Breast epithelium (tissue), 4 donors: Measurements from ENCODE around the gene ZNF184. TPM values are rescaled to one million over a fixed set of nuclear protein-coding genes. Genes with fewer than 3 reads are reported as not detected.
"Not testable (repeated sequence)": the region's sequence is repeated elsewhere in the genome, so short reads cannot be mapped to it uniquely, and the experiment has no call there.

Experiments
- DNase-seq, 2 donors: peaks; one replicate each; pipeline ENCODE4 v3.0.0-alpha.2; 2019; ENCODE audit warnings: low spot score in 2 of 2
- H3K27ac ChIP-seq, 2 donors: fragments of 200-600 bp; sonication (generic) in 1 of 2; one replicate each; pipeline ENCODE4 v1.5.1; 2016 to 2019; ENCODE audit warnings: mild to moderate bottlenecking in 1 of 2
- H3K27me3 ChIP-seq, 2 donors: fragments of 200-600 bp; sonication (generic) in 1 of 2; one replicate each; pipeline versions ENCODE4 v1.5.1 to v1.6.0; 2017 to 2019; ENCODE audit warnings: control low read depth in 1 of 2, mild to moderate bottlenecking in 1 of 2
- H3K36me3 ChIP-seq: fragments of 200-600 bp; one replicate; pipeline ENCODE4 v1.5.1; 2019
- H3K4me1 ChIP-seq, 2 donors: fragments of 200-600 bp; sonication (generic); one replicate each; pipeline ENCODE4 v1.5.1; 2016 to 2019; ENCODE audit warnings: control low read depth in 1 of 2
- H3K4me3 ChIP-seq, 3 donors: fragments of 200-600 bp; sonication (generic); 1 replicate in 2 of 3; 2 replicates in 1 of 3; pipeline ENCODE4 v1.5.1; 2016 to 2019; ENCODE audit warnings: mild to moderate bottlenecking in 3 of 3, moderate library complexity in 2 of 3
- H3K9me3 ChIP-seq, 2 donors: fragments of 200-600 bp; sonication (generic) in 1 of 2; one replicate each; pipeline ENCODE4 v1.5.1; 2016 to 2019; ENCODE audit warnings: control low read depth in 1 of 2
- CTCF ChIP-seq, 3 donors: fragments of 450-650 bp; IDR thresholded peaks; one replicate each; pipeline ENCODE4 v1.5.1; 2016 to 2017; ENCODE audit warnings: antibody characterized with exemption in 3 of 3, mild to moderate bottlenecking in 3 of 3, moderate library complexity in 3 of 3
- POLR2A ChIP-seq: fragments of 450-650 bp; IDR thresholded peaks from one replicate; pipeline ENCODE4 v1.6.1; 2016; ENCODE audit warnings: antibody characterized with exemption, mild to moderate bottlenecking, moderate library complexity
- POLR2AphosphoS5 ChIP-seq, 3 donors: sonication (generic); formaldehyde crosslinking; IDR thresholded peaks; one replicate each; pipeline ENCODE4 v1.6.1; 2017; ENCODE audit warnings: antibody characterized with exemption in 3 of 3
- intact Hi-C: fragments of 100-400 bp; cut with DNase I; formaldehyde crosslinking; loops from one replicate; pipeline ENCODE4 v1.15.1; 2023; ENCODE audit warnings: low total_unique reads
- total RNA-seq, 3 donors: library from RNA; depleted of rRNA; stranded (reverse); fragments of >200 nt; gene quantifications; one replicate each; pipeline ENCODE4 v1.1.0, GENCODE V29; 2016

ZNF184 gene
- total RNA-seq, 3 donors from 2014 or later = 3.8 to 13.3 (median 9.2) TPM

- no peak overlapping the region for H3K4me3 ChIP-seq
- no peaks in the 10 kb centered on the region for H3K4me1 ChIP-seq
- H3K27ac ChIP-seq = no peak overlapping the region
- no peaks in the 10 kb centered on the region for H3K36me3 ChIP-seq
- TF ChIP-seq CTCF (IDR thresholded peaks at IDR 0.05) = no peak
- TF ChIP-seq POLR2A = no peak
- TF ChIP-seq POLR2AphosphoS5 (IDR thresholded peaks at IDR 0.05) = no peak
- no peak for DNase-seq
- intact Hi-C loops = no loop called here
- H3K27me3 ChIP-seq = no peaks in the 10 kb centered on the region
- H3K9me3 ChIP-seq = peaks cover 0 to 11% of the 10 kb centered on the region in 2 donors
Measured at GRCh38 chr6:27439371-27439770, 33.5 kb downstream of the ZNF184 start.

GRCh38 chr6:27433714-27434113 is 39.2 kb downstream of the ZNF184 start:
- H3K27ac ChIP-seq = no peak overlapping the region
- DNase-seq = no peak
- TF ChIP-seq CTCF (IDR thresholded peaks at IDR 0.05) (no peak), POLR2AphosphoS5 (IDR thresholded peaks at IDR 0.05) (no peak), POLR2A (no peak)
- peaks cover 3 to 8% of the 10 kb centered on the region in 2 donors for H3K9me3 ChIP-seq
- no peaks in the 10 kb centered on the region for H3K27me3 ChIP-seq
- intact Hi-C loops = no loop called here
- no peaks in the 10 kb centered on the region for H3K36me3 ChIP-seq
- no peak overlapping the region for H3K4me3 ChIP-seq
- H3K4me1 ChIP-seq = no peaks in the 10 kb centered on the region

GRCh38 chr6:27428966-27429365 is 43.9 kb downstream of the ZNF184 start:
- H3K27me3 ChIP-seq = no peaks in the 10 kb centered on the region
- intact Hi-C loops = no loop called here
- TF ChIP-seq CTCF (IDR thresholded peaks at IDR 0.05) (no peak), POLR2AphosphoS5 (IDR thresholded peaks at IDR 0.05) (no peak), POLR2A (no peak)
- H3K27ac ChIP-seq = no peak overlapping the region
- peaks cover 7 to 8% of the 10 kb centered on the region in 2 donors for H3K9me3 ChIP-seq
- no peak overlapping the region for H3K4me3 ChIP-seq
- H3K4me1 ChIP-seq = no peaks in the 10 kb centered on the region
- no peaks in the 10 kb centered on the region for H3K36me3 ChIP-seq
- DNase-seq = no peak

GRCh38 chr6:27428502-27428901 is 44.4 kb downstream of the ZNF184 start:
- no peak for TF ChIP-seq POLR2A
- no peak for TF ChIP-seq POLR2AphosphoS5 (IDR thresholded peaks at IDR 0.05)
- TF ChIP-seq CTCF (IDR thresholded peaks at IDR 0.05) = no peak
- no peak for DNase-seq
- no peaks in the 10 kb centered on the region for H3K4me1 ChIP-seq
- H3K9me3 ChIP-seq = peaks cover 7 to 8% of the 10 kb centered on the region in 2 donors
- H3K4me3 ChIP-seq = no peak overlapping the region
- intact Hi-C loops = no loop called here
- H3K27me3 ChIP-seq = no peaks in the 10 kb centered on the region
- H3K27ac ChIP-seq = no peak overlapping the region
- no peaks in the 10 kb centered on the region for H3K36me3 ChIP-seq

- no peak for TF ChIP-seq POLR2A
- no peak for TF ChIP-seq POLR2AphosphoS5 (IDR thresholded peaks at IDR 0.05)
- no peak for TF ChIP-seq CTCF (IDR thresholded peaks at IDR 0.05)
- Histone ChIP-seq H3K27ac (no peak overlapping the region), H3K36me3 (no peaks in the 10 kb centered on the region), H3K4me3 (no peak overlapping the region), H3K27me3 (no peaks in the 10 kb centered on the region), H3K9me3 (peaks cover 7 to 8% of the 10 kb centered on the region in 2 donors), H3K4me1 (no peaks in the 10 kb centered on the region)
- intact Hi-C loops = no loop called here
- DNase-seq = no peak
Measured at GRCh38 chr6:27426045-27426620, 46.8 kb downstream of the ZNF184 start.

- DNase-seq, H3K4me3 ChIP-seq, H3K4me1 ChIP-seq, H3K36me3 ChIP-seq, intact Hi-C loops, H3K27ac ChIP-seq, H3K27me3 ChIP-seq, H3K9me3 ChIP-seq: not testable (repeated sequence)
Measured at GRCh38 chr6:27424851-27425250, 48.1 kb downstream of the ZNF184 start.
